Measurements from ENCODE around the gene NCF4. TPM values are rescaled to one million over a fixed set of nuclear protein-coding genes. Genes with fewer than 3 reads are reported as not detected.

The NCF4 gene
- total RNA-seq, 1 experiment from 2014 or later: not detected

- DNase-seq (ENCODE audit: low read depth): no peak
These were observed 33.5 kb downstream of the NCF4 start for GRCh38 chr22:36894266-36894665.

GRCh38 chr22:36897611-36898010 is 36.8 kb downstream of the NCF4 start:
- DNase-seq (ENCODE audit: low read depth): no peak

GRCh38 chr22:36898690-36899089 is 37.9 kb downstream of the NCF4 start:
- DNase-seq (ENCODE audit: low read depth): no peak

- DNase-seq (ENCODE audit: low read depth): no peak
These were observed 38.7 kb downstream of the NCF4 start for GRCh38 chr22:36899498-36899897.

- DNase-seq (ENCODE audit: low read depth): no peak
These were observed 39.4 kb downstream of the NCF4 start for GRCh38 chr22:36900225-36900624.

GRCh38 chr22:36900880-36901279 is 40.1 kb downstream of the NCF4 start:
- no peak for DNase-seq (ENCODE audit: low read depth)

GRCh38 chr22:36901411-36902142 is 40.8 kb downstream of the NCF4 start:
- no peak for DNase-seq (ENCODE audit: low read depth)

GRCh38 chr22:36902143-36902926 is 41.5 kb downstream of the NCF4 start:
- no peak for DNase-seq (ENCODE audit: low read depth)

GRCh38 chr22:36904260-36904880 is 43.6 kb downstream of the NCF4 start:
- no peak for DNase-seq (ENCODE audit: low read depth)

GRCh38 chr22:36907253-36908195 is 46.7 kb downstream of the NCF4 start:
- DNase-seq (ENCODE audit: low read depth): no peak

- DNase-seq (ENCODE audit: low read depth): no peak
These were observed 49.7 kb downstream of the NCF4 start for GRCh38 chr22:36910461-36910860.

- no peak for DNase-seq (ENCODE audit: low read depth)
These were observed 51.3 kb downstream of the NCF4 start for GRCh38 chr22:36911887-36912661.

GRCh38 chr22:36912694-36913426 is 52.1 kb downstream of the NCF4 start:
- no peak for DNase-seq (ENCODE audit: low read depth)

GRCh38 chr22:36913427-36914389 is 52.9 kb downstream of the NCF4 start, which contains the start of gene CSF2RB:
CSF2RB (plus strand) TSS chr22:36913628; CDS start chr22:36922208, 8,580 bp downstream.
- no peak for DNase-seq (ENCODE audit: low read depth)

GRCh38 chr22:36914390-36914752 is 53.6 kb downstream of the NCF4 start:
- no peak for DNase-seq (ENCODE audit: low read depth)

GRCh38 chr22:36916034-36916433 is 55.2 kb downstream of the NCF4 start:
- no peak for DNase-seq (ENCODE audit: low read depth)

- no peak for DNase-seq (ENCODE audit: low read depth)
These were observed 57.9 kb downstream of the NCF4 start for GRCh38 chr22:36918586-36919284.

Data from RPMI7951 (cell line).